Spleen (tissue), 7 donors: ENCODE measurements around the gene KIAA0040.

Source experiments
- CTCF ChIP-seq, 11 experiments: fragments of 200-600 bp in 7 of 11; fragments of 450-650 bp in 4 of 11; sonication (generic) in 4 of 11; IDR thresholded peaks in 8 of 11; conservative IDR thresholded peaks in 3 of 11; 1 replicate in 7 of 11; 2 replicates in 4 of 11; pipeline versions ENCODE4 v1.4.0 to v1.8.0; 2016 to 2021; ENCODE audit warnings: antibody characterized with exemption in 11 of 11, inconsistent platforms in 4 of 11, mild to moderate bottlenecking in 1 of 11
- POLR2AphosphoS5 ChIP-seq, 3 donors: sonication (generic); formaldehyde crosslinking; IDR thresholded peaks; one replicate each; pipeline ENCODE4 v1.5.1; 2017; ENCODE audit warnings: antibody characterized with exemption in 3 of 3
- donor health status: DM: no; HTN: no; CAD: no; lungs with moderate emphysema.
- donor health status: DM: no; HTN: no; CAD: no.
- donor health status: DM: no; HTN: no; CAD: no.

GRCh38 chr1:175150596-175151319 lies 41.8 kb downstream of the KIAA0040 start:
- TF ChIP-seq CTCF (IDR thresholded peaks at IDR 0.05 in 8 of 11, conservative IDR thresholded peaks at IDR 0.05 in 3 of 11) (no peak), POLR2AphosphoS5 (IDR thresholded peaks at IDR 0.05) (no peak)
